Type B pancreatic cell (in vitro differentiated cells): ENCODE data around the gene CBLL1. TPM values are rescaled to one million over a fixed set of nuclear protein-coding genes. Genes with fewer than 3 reads are reported as not detected.

Source experiments
- DNase-seq: peaks from one replicate; pipeline ENCODE4 v3.0.0; 2021; ENCODE audit warnings: mixed read lengths; ENCODE audit not compliant: unreplicated experiment; ENCODE audit errors: extremely low spot score
- H3K27ac Mint-ChIP-seq: 2 replicates; pipeline ENCODE4 v1.8.0; 2021; ENCODE audit warnings: mild to moderate bottlenecking, mixed read lengths
- H3K27me3 Mint-ChIP-seq: 2 replicates; pipeline ENCODE4 v1.8.0; 2021; ENCODE audit warnings: mixed read lengths
- H3K36me3 Mint-ChIP-seq: 2 replicates; pipeline ENCODE4 v1.8.0; 2021; ENCODE audit warnings: mixed read lengths
- H3K4me1 Mint-ChIP-seq: one replicate; pipeline ENCODE4 v1.8.0; 2021; ENCODE audit warnings: mixed read lengths; ENCODE audit not compliant: unreplicated experiment
- H3K4me3 Mint-ChIP-seq: 2 replicates; pipeline ENCODE4 v1.8.0; 2021; ENCODE audit warnings: mild to moderate bottlenecking, mixed read lengths
- H3K9me3 Mint-ChIP-seq: 2 replicates; pipeline ENCODE4 v1.8.0; 2021; ENCODE audit warnings: mixed read lengths
- CTCF ChIP-seq: fragments of 200-600 bp; sonication (generic); conservative IDR thresholded peaks from 2 replicates; pipeline ENCODE4 v1.5.0; 2021; ENCODE audit warnings: antibody characterized with exemption, mild to moderate bottlenecking
- total RNA-seq: library from RNA; stranded (reverse); gene quantifications from 2 replicates; pipeline ENCODE4 v1.2.1, GENCODE V29; 2021; ENCODE audit warnings: low replicate concordance

The CBLL1 gene
- total RNA-seq, 1 donor from 2014 or later = 28.3 TPM

GRCh38 chr7:107773027-107773426, 29.1 kb downstream of the CBLL1 start:
- TF ChIP-seq CTCF = no peak
- no peak for DNase-seq
- Mint-ChIP-seq H3K9me3 (no peaks in the 10 kb centered on the region), H3K4me1 (no peaks in the 10 kb centered on the region), H3K4me3 (no peak overlapping the region), H3K27me3 (peaks cover 29% of the 10 kb centered on the region), H3K27ac (no peak overlapping the region), H3K36me3 (no peaks in the 10 kb centered on the region)

GRCh38 chr7:107777702-107778101, 33.8 kb downstream of the CBLL1 start:
- Mint-ChIP-seq H3K27me3 (peaks cover 4% of the 10 kb centered on the region), H3K27ac (no peak overlapping the region), H3K4me1 (no peaks in the 10 kb centered on the region), H3K9me3 (no peaks in the 10 kb centered on the region), H3K36me3 (no peaks in the 10 kb centered on the region), H3K4me3 (no peak overlapping the region)
- TF ChIP-seq CTCF = no peak
- no peak for DNase-seq

- no peaks in the 10 kb centered on the region for H3K4me1 Mint-ChIP-seq
- DNase-seq = no peak
- no peaks in the 10 kb centered on the region for H3K9me3 Mint-ChIP-seq
- H3K27me3 Mint-ChIP-seq = peaks cover under 1% of the 10 kb centered on the region
- no peak for TF ChIP-seq CTCF
- H3K36me3 Mint-ChIP-seq = no peaks in the 10 kb centered on the region
- no peak overlapping the region for H3K27ac Mint-ChIP-seq
- no peak overlapping the region for H3K4me3 Mint-ChIP-seq
These were observed 34.3 kb downstream of the CBLL1 start for GRCh38 chr7:107778283-107778682.

- Mint-ChIP-seq H3K27me3 (no peaks in the 10 kb centered on the region), H3K27ac (no peak overlapping the region), H3K4me3 (no peak overlapping the region), H3K36me3 (no peaks in the 10 kb centered on the region), H3K4me1 (no peaks in the 10 kb centered on the region), H3K9me3 (no peaks in the 10 kb centered on the region)
- no peak for DNase-seq
- TF ChIP-seq CTCF = no peak
These were observed 35.7 kb downstream of the CBLL1 start for GRCh38 chr7:107779647-107780099.

- no peaks in the 10 kb centered on the region for H3K4me1 Mint-ChIP-seq
- peaks cover 6% of the 10 kb centered on the region for H3K27me3 Mint-ChIP-seq
- no peak overlapping the region for H3K4me3 Mint-ChIP-seq
- no peak for DNase-seq
- TF ChIP-seq CTCF = no peak
- no peaks in the 10 kb centered on the region for H3K9me3 Mint-ChIP-seq
- H3K36me3 Mint-ChIP-seq = no peaks in the 10 kb centered on the region
- H3K27ac Mint-ChIP-seq = no peak overlapping the region
These were observed 38.4 kb downstream of the CBLL1 start for GRCh38 chr7:107782374-107782773.

- Mint-ChIP-seq H3K4me1 (no peaks in the 10 kb centered on the region), H3K36me3 (no peaks in the 10 kb centered on the region), H3K4me3 (no peak overlapping the region), H3K27ac (no peak overlapping the region), H3K9me3 (no peaks in the 10 kb centered on the region), H3K27me3 (peaks cover 6% of the 10 kb centered on the region)
- TF ChIP-seq CTCF = no peak
- DNase-seq = no peak
These were observed 39.7 kb downstream of the CBLL1 start for GRCh38 chr7:107783648-107784047.
